ENCODE results near the gene HSD11B1L. TPM values are rescaled to one million over a fixed set of nuclear protein-coding genes. Genes with fewer than 3 reads are reported as not detected.

The HSD11B1L gene
- polyA plus RNA-seq, 3 donors, result 1.9 to 2.5 (median 2.4) TPM

DNA sequence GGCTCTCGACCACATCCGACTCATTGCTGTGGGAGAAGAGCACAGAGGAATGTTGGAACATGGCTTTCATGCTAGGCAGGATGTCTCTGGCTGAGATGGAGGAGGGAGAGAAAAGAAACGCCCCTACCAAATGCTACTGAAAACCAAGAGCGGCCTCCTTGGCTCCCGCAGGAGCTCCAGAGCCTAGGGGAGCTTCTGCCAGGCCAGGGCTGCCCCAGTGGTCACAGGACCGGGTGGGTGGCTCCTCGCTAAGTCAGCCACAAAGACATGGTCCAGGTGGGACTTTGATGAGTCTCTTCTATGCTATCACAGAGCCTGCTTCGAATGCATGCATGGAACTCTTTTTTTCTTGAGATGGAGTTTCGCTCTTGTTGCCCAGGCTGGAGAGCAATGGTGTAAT is 32.4 kb downstream of the HSD11B1L start:
- no peaks in the 10 kb centered on the region for H3K9me3 Mint-ChIP-seq
- no peak overlapping the region for H3K4me3 Mint-ChIP-seq
- TF ChIP-seq, protein P1, sequence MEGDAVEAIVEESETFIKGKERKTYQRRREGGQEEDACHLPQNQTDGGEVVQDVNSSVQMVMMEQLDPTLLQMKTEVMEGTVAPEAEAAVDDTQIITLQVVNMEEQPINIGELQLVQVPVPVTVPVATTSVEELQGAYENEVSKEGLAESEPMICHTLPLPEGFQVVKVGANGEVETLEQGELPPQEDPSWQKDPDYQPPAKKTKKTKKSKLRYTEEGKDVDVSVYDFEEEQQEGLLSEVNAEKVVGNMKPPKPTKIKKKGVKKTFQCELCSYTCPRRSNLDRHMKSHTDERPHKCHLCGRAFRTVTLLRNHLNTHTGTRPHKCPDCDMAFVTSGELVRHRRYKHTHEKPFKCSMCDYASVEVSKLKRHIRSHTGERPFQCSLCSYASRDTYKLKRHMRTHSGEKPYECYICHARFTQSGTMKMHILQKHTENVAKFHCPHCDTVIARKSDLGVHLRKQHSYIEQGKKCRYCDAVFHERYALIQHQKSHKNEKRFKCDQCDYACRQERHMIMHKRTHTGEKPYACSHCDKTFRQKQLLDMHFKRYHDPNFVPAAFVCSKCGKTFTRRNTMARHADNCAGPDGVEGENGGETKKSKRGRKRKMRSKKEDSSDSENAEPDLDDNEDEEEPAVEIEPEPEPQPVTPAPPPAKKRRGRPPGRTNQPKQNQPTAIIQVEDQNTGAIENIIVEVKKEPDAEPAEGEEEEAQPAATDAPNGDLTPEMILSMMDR (IDR thresholded peaks at IDR 0.05), result no peak
- peaks cover 9% of the 10 kb centered on the region for H3K4me1 Mint-ChIP-seq
- peaks cover 0 to 3% (median 0%) of the 10 kb centered on the region in 3 donors for H3K27me3 Mint-ChIP-seq (ENCODE audit: low read depth in 3 of 3)
- Histone ChIP-seq H3K4me2 (replicated peaks; ENCODE audit: extremely low read depth, low read length, poor library complexity, severe bottlenecking) (no peak overlapping the region), H3K4me1 (ENCODE audit: control insufficient read depth in 1 of 2, insufficient read depth in 2 of 2, low read length in 2 of 2) (peaks cover 2 to 4% of the 10 kb centered on the region in 2 donors), H2AFZ (ENCODE audit: insufficient read depth, low read depth, low read length, poor library complexity, severe bottlenecking) (no peak overlapping the region), H3K27me3 (ENCODE audit: control insufficient read depth in 2 of 2, insufficient read depth in 2 of 2, low read length in 2 of 2) (no peaks in the 10 kb centered on the region), H3K79me2 (ENCODE audit: insufficient read depth, low read length) (peaks cover 33% of the 10 kb centered on the region), H3K27ac (ENCODE audit: low read depth in 1 of 2, low read length in 2 of 2) (no peak overlapping the region), H3K36me3 (replicated peaks in 1 of 2; ENCODE audit: control insufficient read depth in 1 of 2, insufficient read depth in 2 of 2, low read length in 2 of 2) (peaks cover 55% of the 10 kb centered on the region in 2 donors), H4K20me1 (ENCODE audit: insufficient read depth, low read length) (peaks cover 27% of the 10 kb centered on the region), H3K9ac (ENCODE audit: insufficient read depth, low read length, poor library complexity, severe bottlenecking) (no peak overlapping the region), H3K9me3 (replicated peaks in 1 of 2; ENCODE audit: control insufficient read depth in 1 of 2, insufficient read depth in 1 of 2, low read length in 2 of 2) (no peaks in the 10 kb centered on the region), H3K4me3 (replicated peaks in 1 of 3; ENCODE audit: low read depth in 2 of 3, low read length in 3 of 3) (no peak overlapping the region)
- H3K36me3 Mint-ChIP-seq, result peaks cover 43 to 76% of the 10 kb centered on the region in 2 donors
- 98% methylated on average over 5 of the region's 9 CpGs for WGBS (ENCODE audit: insufficient coverage)
- DNase-seq, result no peak
- H3K27ac Mint-ChIP-seq, result peak overlapping the region in 2 of 7 donors; percentile 0 to 28
- intact Hi-C loops (cut with micrococcal nuclease), result no loop called here

DNA sequence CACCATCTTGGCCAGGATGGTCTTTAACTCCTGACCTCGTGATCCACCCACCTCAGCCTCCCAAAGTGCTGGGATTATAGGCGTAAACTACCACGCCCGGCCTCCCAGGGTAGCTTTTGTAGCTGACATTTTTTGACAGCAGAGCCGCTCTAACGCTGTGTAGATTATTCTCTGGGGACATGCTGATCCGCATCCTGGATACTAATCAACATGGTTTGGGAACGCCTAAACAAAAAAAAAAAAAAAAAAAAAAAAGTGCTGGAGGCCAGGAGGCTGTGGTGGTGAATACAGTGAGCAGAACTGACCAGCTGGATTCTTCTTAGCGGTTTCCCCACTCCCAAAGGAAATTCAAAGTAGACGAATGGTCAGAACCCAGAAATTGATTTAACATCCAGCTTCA is 34.0 kb downstream of the HSD11B1L start:
- H3K36me3 ChIP-seq (replicated peaks in 1 of 2; ENCODE audit: control insufficient read depth in 1 of 2, insufficient read depth in 2 of 2, low read length in 2 of 2), result peaks cover 42 to 46% of the 10 kb centered on the region in 2 donors
- no peak overlapping the region for H3K4me2 ChIP-seq (replicated peaks; ENCODE audit: extremely low read depth, low read length, poor library complexity, severe bottlenecking)
- TF ChIP-seq, protein P1 (IDR thresholded peaks at IDR 0.05), result no peak
- Mint-ChIP-seq H3K27ac (peak overlapping the region in 1 of 7 donors; percentile 32), H3K27me3 (ENCODE audit: low read depth in 3 of 3) (peaks cover 0 to 3% (median 2%) of the 10 kb centered on the region in 3 donors), H3K9me3 (peaks cover 0 to 3% (median 0%) of the 10 kb centered on the region in 7 donors), H3K4me3 (no peak overlapping the region), H3K36me3 (peaks cover 38 to 60% of the 10 kb centered on the region in 2 donors), H3K4me1 (peaks cover 20% of the 10 kb centered on the region)
- H3K79me2 ChIP-seq (ENCODE audit: insufficient read depth, low read length), result peaks cover 49% of the 10 kb centered on the region
- H3K9me3 ChIP-seq (replicated peaks in 1 of 2; ENCODE audit: control insufficient read depth in 1 of 2, insufficient read depth in 1 of 2, low read length in 2 of 2), result no peaks in the 10 kb centered on the region
- H3K9ac ChIP-seq (ENCODE audit: insufficient read depth, low read length, poor library complexity, severe bottlenecking), result no peak overlapping the region
- no peak overlapping the region for H2AFZ ChIP-seq (ENCODE audit: insufficient read depth, low read depth, low read length, poor library complexity, severe bottlenecking)
- WGBS (ENCODE audit: insufficient coverage), result 100% methylated on average over 2 of the region's 10 CpGs
- H3K4me1 ChIP-seq (ENCODE audit: control insufficient read depth in 1 of 2, insufficient read depth in 2 of 2, low read length in 2 of 2), result peaks cover 15 to 20% of the 10 kb centered on the region in 2 donors
- H3K4me3 ChIP-seq (replicated peaks in 1 of 3; ENCODE audit: low read depth in 2 of 3, low read length in 3 of 3), result no peak overlapping the region
- no peak for DNase-seq
- H3K27ac ChIP-seq (ENCODE audit: low read depth in 1 of 2, low read length in 2 of 2), result no peak overlapping the region
- peaks cover 29% of the 10 kb centered on the region for H4K20me1 ChIP-seq (ENCODE audit: insufficient read depth, low read length)
- no peaks in the 10 kb centered on the region for H3K27me3 ChIP-seq (ENCODE audit: control insufficient read depth in 2 of 2, insufficient read depth in 2 of 2, low read length in 2 of 2)
- intact Hi-C loops (cut with micrococcal nuclease), result no loop called here

Measured in CD14-positive monocyte (primary cell).